DOHH2 (cell line): Measurements from ENCODE around the gene BMP8B.

Experiments used
- EZH2phosphoT487 ChIP-seq: fragments of 200-600 bp; sonication (generic); IDR thresholded peaks from 2 replicates; pipeline ENCODE4 v1.6.1; 2017; ENCODE audit warnings: borderline replicate concordance, mild to moderate bottlenecking, antibody characterized with exemption, low read length, moderate library complexity, mixed read lengths
- TF ChIP-seq, protein P1 (sequence below): fragments of 200-600 bp; sonication (generic); IDR thresholded peaks from one replicate; pipeline ENCODE4 v1.5.1; 2014; ENCODE audit warnings: antibody characterized with exemption, mild to moderate bottlenecking, low read depth, low read length; ENCODE audit not compliant: poor library complexity, severe bottlenecking

DNA sequence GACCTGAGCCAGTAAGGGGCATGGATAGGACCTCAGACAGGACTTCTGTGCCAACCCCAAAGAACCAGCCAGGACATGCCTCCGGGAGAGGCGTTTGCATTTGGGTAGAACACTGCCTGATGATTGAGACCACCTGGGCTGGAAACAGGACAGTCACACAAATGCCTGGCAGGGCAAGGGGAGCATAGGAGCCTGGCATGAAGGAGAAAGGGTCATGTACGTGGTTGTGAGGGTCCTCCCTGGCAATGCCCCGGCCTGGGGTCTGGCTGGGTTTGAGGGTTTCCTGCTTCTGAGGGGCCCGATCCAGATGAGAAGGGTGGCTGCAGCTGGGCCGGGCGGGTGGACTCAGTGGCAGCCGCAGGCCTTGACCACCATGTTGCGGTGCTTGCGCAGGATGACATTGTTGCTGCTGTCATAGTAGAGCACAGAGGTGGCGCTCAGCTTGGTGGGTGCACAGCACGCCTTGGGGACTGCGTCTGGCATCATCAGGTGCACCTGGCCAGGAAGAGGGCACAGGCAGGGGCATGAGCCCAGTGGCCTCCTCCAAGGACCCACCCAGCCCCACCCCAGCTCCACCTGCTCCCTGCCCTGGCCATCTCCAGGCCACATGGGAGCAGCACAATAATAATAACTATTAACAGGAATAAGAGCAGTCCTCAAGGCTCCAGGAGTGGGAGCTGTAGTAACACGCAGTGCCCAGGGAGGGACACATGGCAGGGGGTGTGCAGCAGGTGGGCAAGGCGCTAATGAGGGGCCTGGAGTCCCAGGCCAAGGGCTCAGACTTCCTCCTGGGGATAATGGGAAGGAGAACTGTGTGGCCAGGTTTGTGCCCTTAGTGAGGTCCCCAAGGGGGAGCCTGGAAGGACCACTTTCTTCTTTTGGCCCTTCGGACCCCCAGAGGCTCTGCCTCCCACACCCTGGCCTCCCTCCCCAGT, 28.3 kb downstream of the BMP8B start:
- TF ChIP-seq, protein P1, sequence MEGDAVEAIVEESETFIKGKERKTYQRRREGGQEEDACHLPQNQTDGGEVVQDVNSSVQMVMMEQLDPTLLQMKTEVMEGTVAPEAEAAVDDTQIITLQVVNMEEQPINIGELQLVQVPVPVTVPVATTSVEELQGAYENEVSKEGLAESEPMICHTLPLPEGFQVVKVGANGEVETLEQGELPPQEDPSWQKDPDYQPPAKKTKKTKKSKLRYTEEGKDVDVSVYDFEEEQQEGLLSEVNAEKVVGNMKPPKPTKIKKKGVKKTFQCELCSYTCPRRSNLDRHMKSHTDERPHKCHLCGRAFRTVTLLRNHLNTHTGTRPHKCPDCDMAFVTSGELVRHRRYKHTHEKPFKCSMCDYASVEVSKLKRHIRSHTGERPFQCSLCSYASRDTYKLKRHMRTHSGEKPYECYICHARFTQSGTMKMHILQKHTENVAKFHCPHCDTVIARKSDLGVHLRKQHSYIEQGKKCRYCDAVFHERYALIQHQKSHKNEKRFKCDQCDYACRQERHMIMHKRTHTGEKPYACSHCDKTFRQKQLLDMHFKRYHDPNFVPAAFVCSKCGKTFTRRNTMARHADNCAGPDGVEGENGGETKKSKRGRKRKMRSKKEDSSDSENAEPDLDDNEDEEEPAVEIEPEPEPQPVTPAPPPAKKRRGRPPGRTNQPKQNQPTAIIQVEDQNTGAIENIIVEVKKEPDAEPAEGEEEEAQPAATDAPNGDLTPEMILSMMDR: no peak
- no peak for TF ChIP-seq EZH2phosphoT487
